Myocyte (in vitro differentiated cells): ENCODE data around the gene ALKAL2. TPM values are rescaled to one million over a fixed set of nuclear protein-coding genes. Genes with fewer than 3 reads are reported as not detected.
"Not testable (repeated sequence)": the region's sequence is repeated elsewhere in the genome, so short reads cannot be mapped to it uniquely, and the experiment has no call there.

ENCODE experiments used
- DNase-seq: peaks from one replicate; pipeline ENCODE4 v3.0.0-alpha.2; 2012; ENCODE audit warnings: low read depth
- polyA plus RNA-seq: library from polyadenylated mRNA; unstranded; fragments of >200 nt; gene quantifications from one replicate; pipeline ENCODE4 v1.2.1, GENCODE V29; 2012; ENCODE audit warnings: missing spikeins
- total RNA-seq: library from RNA; depleted of rRNA; stranded (reverse); fragments of >200 nt; gene quantifications from 2 replicates; pipeline ENCODE4 v1.2.3, GENCODE V29; 2014

Gene ALKAL2
- not detected in 2 replicates for total RNA-seq
- polyA plus RNA-seq: not detected

GRCh38 chr2:287911-288757, at the start of gene ALKAL2:
Gene ALKAL2 (minus strand): TSS chr2:288091. CDS start chr2:287835, 256 bp downstream.
- DNase-seq: no peak

GRCh38 chr2:336949-337348, 49.1 kb upstream of the ALKAL2 start:
- not testable (repeated sequence) for DNase-seq

GRCh38 chr2:336360-336759, 48.5 kb upstream of the ALKAL2 start:
- DNase-seq: no peak

- DNase-seq: no peak
Observed at GRCh38 chr2:332592-332991, 44.7 kb upstream of the ALKAL2 start.

- no peak for DNase-seq
Observed at GRCh38 chr2:328761-329160, 40.9 kb upstream of the ALKAL2 start.

- DNase-seq: no peak
Observed at GRCh38 chr2:323035-323434, 35.1 kb upstream of the ALKAL2 start.

- no peak for DNase-seq
Observed at GRCh38 chr2:322326-322725, 34.4 kb upstream of the ALKAL2 start.

- no peak for DNase-seq
Observed at GRCh38 chr2:320561-320960, 32.7 kb upstream of the ALKAL2 start.

GRCh38 chr2:319059-319600, 31.2 kb upstream of the ALKAL2 start:
- no peak for DNase-seq

- peak; percentile 5 for DNase-seq
Observed at GRCh38 chr2:317501-318424, 29.9 kb upstream of the ALKAL2 start.

- no peak for DNase-seq
Observed at GRCh38 chr2:316381-316780, 28.5 kb upstream of the ALKAL2 start.

- not testable (repeated sequence) for DNase-seq
Observed at GRCh38 chr2:315925-316324, 28.0 kb upstream of the ALKAL2 start.

- DNase-seq: no peak
Observed at GRCh38 chr2:314561-315336, 26.9 kb upstream of the ALKAL2 start.

GRCh38 chr2:313991-314390, 26.1 kb upstream of the ALKAL2 start:
- no peak for DNase-seq

GRCh38 chr2:310994-311393, 23.1 kb upstream of the ALKAL2 start:
- no peak for DNase-seq

GRCh38 chr2:309954-310510, 22.1 kb upstream of the ALKAL2 start:
- DNase-seq: no peak

- no peak for DNase-seq
Observed at GRCh38 chr2:309148-309953, 21.5 kb upstream of the ALKAL2 start.

- DNase-seq: no peak
Observed at GRCh38 chr2:305366-305765, 17.5 kb upstream of the ALKAL2 start.

GRCh38 chr2:296354-296753, 8.5 kb upstream of the ALKAL2 start:
- no peak for DNase-seq

- DNase-seq: no peak
Observed at GRCh38 chr2:295090-295489, 7.2 kb upstream of the ALKAL2 start.
